Coronary artery (tissue), 2 donors: ENCODE results near the gene ADARB2.

Source experiments
- DNase-seq: peaks from one replicate; pipeline ENCODE4 v3.0.0-alpha.2; 2017; ENCODE audit warnings: low spot score
- H3K27ac ChIP-seq, 2 donors: fragments of 200-600 bp; sonication (generic); one replicate each; pipeline ENCODE4 v1.5.1; 2016 to 2019
- H3K4me3 ChIP-seq: fragments of 200-600 bp; sonication (generic); 2 replicates; pipeline ENCODE4 v1.5.1; 2016; ENCODE audit warnings: mild to moderate bottlenecking, moderate library complexity
- TF ChIP-seq, protein P1 (sequence below): fragments of 200-600 bp; sonication (generic); IDR thresholded peaks from one replicate; pipeline ENCODE4 v1.5.1; 2019; ENCODE audit warnings: antibody characterized with exemption

ADARB2 gene

DNA sequence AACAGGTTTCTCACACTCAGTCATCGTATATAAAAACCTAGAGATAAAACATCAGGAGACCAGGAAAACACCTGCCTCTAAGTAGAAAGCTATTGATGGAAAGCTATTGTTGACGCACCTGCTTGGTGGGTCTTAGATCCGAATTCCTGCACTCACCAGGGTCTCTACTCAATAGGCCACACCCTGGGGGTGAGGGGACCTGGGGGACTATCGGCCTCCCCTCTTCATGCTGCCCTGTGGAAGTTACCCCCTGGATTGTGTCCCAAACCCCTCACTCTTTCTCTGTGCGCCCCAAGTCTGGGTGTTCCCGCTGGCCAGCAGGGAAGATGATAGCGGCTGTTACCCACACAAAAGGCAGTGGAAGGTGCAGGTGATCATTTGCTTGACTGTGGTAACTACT, 368.1 kb downstream of the ADARB2 start:
- TF ChIP-seq, protein P1, sequence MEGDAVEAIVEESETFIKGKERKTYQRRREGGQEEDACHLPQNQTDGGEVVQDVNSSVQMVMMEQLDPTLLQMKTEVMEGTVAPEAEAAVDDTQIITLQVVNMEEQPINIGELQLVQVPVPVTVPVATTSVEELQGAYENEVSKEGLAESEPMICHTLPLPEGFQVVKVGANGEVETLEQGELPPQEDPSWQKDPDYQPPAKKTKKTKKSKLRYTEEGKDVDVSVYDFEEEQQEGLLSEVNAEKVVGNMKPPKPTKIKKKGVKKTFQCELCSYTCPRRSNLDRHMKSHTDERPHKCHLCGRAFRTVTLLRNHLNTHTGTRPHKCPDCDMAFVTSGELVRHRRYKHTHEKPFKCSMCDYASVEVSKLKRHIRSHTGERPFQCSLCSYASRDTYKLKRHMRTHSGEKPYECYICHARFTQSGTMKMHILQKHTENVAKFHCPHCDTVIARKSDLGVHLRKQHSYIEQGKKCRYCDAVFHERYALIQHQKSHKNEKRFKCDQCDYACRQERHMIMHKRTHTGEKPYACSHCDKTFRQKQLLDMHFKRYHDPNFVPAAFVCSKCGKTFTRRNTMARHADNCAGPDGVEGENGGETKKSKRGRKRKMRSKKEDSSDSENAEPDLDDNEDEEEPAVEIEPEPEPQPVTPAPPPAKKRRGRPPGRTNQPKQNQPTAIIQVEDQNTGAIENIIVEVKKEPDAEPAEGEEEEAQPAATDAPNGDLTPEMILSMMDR, result no peak
- Histone ChIP-seq H3K27ac (no peak overlapping the region), H3K4me3 (no peak overlapping the region)
- no peak for DNase-seq

DNA sequence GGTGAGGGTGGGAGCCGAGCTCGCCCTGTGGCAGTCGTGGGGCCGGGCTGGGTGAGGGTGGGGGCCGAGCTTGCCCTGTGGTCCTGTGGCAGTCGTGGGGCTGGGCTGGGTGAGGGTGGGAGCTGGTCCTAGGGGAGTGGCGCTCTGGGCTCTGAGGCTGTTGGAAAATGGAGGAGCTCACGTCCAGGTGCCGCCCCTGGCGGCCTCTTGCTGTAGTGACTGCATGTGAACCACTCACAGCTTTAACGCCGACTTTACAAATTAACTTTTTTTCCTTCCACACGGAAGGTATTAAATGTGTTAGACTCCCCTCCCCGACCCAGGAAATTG, 368.5 kb downstream of the ADARB2 start:
- TF ChIP-seq, protein P1, result peak; percentile 28
- Histone ChIP-seq H3K4me3 (no peak overlapping the region), H3K27ac (no peak overlapping the region)
- peak; percentile 66 for DNase-seq

DNA sequence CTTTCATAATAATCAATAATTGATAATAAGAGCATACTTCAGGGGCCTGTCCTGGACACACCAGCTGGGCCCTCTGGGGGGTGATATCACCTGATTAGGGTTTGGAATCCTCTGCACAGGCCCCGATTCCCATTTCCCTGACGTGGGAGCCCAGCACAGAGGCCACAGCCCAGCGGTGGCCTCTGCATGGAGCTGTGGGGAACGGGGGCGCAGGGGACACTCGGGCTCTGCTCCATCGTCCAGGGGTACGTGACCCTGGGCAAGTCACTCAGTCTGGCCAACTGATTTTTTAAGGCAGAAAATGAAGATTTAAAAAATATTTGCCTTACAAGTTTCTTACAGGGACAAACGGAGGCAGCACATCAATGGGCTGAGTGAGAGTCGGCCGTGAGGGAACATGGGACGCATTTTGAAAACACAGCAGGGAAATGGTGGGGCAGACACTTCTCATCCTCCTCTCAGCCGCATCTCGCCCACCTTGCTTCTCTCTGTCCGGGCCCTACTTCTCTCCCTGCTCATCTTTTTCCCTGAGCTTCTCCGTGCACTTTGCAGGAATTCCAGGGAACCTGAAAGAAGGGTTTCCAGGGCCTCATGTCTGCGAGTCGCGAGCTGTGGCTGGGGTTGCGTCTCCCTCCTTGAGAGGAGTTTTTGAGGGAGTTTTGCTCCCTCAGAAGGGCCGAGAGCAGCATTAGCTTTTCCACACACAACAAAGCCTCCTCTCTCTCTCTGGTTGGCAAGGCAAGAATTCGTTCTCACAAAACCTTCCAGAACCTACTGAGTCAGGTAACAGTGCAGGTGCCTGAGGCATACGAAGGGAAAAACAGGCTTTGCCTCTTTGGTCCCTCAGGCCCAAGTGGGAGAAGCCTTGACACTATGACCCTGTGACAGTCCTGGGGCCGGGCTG, 369.1 kb downstream of the ADARB2 start:
- Histone ChIP-seq H3K4me3 (no peak overlapping the region), H3K27ac (no peak overlapping the region)
- TF ChIP-seq, protein P1, result no peak
- no peak for DNase-seq

DNA sequence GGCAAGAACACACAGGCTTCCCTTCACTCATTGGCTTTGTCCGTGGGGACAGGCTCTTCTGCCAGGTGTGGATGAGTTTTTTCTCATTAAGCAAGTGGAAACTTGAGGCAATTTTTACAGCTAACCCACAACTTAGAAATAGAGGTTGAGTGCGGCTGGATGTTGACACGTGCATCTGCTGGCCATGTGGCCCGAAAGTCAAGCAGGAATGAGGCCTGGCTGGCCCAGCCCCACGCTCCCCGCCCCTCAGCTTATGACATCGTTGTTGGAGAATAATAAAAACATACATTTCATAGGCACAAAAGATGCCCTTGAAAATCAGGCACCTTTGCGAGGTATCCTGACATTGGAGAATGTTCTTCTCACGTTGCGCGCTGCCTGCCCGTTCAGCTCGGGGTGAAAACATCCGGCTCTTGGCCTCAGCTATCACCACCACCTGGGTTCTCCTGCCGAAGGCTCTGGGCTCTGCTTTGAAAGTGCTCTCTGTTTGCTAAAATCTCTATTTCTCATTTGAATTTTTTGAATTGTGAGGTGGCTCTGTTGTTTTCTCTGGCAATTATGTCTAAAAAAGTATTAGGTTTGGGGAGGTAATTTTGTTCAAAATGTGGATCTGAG, 370.4 kb downstream of the ADARB2 start:
- no peak for DNase-seq
- H3K27ac ChIP-seq, result no peak overlapping the region
- TF ChIP-seq, protein P1, result no peak
- H3K4me3 ChIP-seq, result no peak overlapping the region

DNA sequence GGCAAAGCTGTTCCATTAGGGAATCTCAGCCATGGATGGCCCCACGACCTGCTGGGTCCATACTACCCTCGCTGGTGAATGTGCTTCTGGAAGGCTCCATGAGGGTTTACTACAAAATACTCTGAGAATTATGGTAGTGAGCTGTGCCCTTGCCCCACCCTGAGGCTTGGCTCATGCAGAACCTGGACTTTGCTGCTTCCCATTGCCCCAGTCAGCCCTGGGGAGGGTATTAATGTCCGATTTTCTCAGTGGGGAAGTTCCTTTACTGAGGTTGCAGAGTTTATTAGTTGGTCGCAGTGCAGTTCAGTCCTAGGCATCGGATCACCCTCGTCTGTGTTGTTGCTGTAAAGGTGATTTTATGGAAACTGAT, 371.0 kb downstream of the ADARB2 start:
- no peak for DNase-seq
- H3K27ac ChIP-seq, result no peak overlapping the region
- TF ChIP-seq, protein P1, result no peak
- no peak overlapping the region for H3K4me3 ChIP-seq

DNA sequence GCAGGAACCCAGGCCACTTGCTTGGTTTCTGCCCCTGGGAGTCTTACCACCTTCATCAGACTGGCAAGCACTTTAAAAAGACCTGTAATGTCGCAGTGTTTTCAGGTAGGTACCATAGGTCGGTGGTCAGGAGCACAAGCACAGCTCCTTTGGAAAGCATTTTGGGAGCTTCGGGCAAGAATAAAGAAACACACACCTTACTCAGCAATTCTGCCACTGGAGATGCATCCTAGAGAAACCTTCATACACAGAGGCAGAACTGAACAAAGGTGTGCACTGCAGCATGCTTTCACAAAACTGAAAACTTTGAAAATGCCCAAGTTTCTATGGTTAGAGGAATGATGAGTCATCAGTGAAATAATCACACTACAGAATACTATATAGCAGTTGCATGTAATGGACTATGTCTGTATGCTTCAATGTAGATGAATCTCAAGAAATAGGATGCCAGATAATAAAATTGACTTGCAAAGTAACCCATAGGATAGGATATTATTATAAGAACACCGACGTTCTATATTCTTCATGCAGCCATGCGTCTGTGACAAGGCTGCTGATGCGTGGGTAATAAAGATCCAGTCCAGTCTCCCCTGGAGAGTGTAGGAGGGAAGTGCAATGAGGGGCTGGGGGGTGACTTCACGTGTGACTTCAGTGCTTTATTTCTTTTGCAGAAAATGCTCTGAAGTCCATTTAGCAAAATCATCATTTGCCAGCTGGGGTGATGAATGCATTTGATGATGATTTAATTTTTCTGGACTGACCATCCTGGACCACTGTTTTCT, 371.6 kb downstream of the ADARB2 start:
- no peak overlapping the region for H3K4me3 ChIP-seq
- TF ChIP-seq, protein P1, result no peak
- no peak overlapping the region for H3K27ac ChIP-seq
- DNase-seq, result no peak
